IPS-20b (cell line): ENCODE results near the gene BORCS8.
"Not testable (repeated sequence)": the region's sequence is repeated elsewhere in the genome, so short reads cannot be mapped to it uniquely, and the experiment has no call there.

Experiments
- H3K27ac ChIP-seq: one replicate; pipeline ENCODE4 v1.5.1; 2013; ENCODE audit warnings: low read length
- H3K27me3 ChIP-seq: 2 replicates; pipeline ENCODE4 v1.6.1; 2013; ENCODE audit warnings: mild to moderate bottlenecking, low read length, inconsistent platforms; ENCODE audit not compliant: insufficient read depth
- H3K36me3 ChIP-seq: 2 replicates; pipeline ENCODE4 v1.6.1; 2013; ENCODE audit warnings: low read depth, mild to moderate bottlenecking, inconsistent platforms, low read length, moderate library complexity; ENCODE audit not compliant: insufficient read depth
- H3K4me1 ChIP-seq: 2 replicates; pipeline ENCODE4 v1.6.1; 2013; ENCODE audit warnings: mild to moderate bottlenecking, control low read depth, inconsistent platforms, low read length, moderate library complexity; ENCODE audit not compliant: insufficient read depth
- H3K4me3 ChIP-seq: 2 replicates; pipeline ENCODE4 v1.5.1; 2013; ENCODE audit warnings: mild to moderate bottlenecking, low read length, inconsistent platforms
- H3K9ac ChIP-seq: 2 replicates; pipeline ENCODE4 v1.6.1; 2013; ENCODE audit warnings: low read depth, mild to moderate bottlenecking, inconsistent platforms, low read length, moderate library complexity
- H3K9me3 ChIP-seq: 2 replicates; pipeline ENCODE4 v1.6.1; 2013; ENCODE audit warnings: mild to moderate bottlenecking, low read depth, low read length, inconsistent platforms; ENCODE audit not compliant: insufficient read depth

Gene BORCS8

DNA sequence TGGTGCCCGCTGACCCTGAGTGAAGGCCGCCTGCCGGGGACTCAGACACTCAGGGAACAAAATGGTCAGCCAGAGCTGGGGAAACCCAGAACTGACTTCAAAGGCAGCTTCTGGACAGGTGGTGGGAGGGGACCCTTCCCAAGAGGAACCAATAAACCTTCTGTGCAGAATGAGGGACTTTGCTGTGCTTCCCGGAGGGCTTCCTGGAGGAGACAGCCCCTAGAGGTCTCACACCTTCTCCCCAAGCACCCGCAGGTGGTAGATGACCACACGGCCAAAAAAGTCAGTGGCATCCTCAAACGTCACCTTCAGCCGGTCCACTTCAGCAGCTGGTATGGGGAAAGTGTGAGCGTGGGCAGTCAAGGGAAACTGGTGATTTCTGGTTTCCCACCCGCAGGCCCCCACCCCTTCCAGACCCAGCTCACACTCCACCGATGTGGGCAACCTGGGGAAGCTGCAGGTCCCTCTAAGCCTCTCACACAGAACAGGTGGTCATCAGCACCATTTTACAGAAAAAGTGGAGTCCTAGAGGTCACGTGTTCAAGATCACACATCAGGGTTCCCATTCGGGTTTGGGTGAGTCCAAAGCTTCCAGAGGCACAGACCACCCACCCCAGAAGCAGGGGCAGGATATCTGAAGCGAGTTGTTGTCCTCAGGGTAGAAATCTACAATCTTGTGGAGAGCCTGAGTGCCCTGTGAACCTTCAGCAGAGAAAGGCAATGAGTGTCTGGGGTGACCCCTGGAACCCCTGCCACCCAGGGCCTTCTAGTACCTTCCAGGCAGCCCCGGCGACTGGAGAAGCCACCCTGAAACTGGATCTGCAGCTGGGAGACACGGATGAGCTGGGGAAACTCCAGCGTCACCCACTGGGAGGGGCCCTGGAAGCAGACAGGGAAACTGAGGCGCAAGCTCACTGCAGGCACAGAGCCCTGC lies 10.0 kb upstream of the BORCS8 start:
- Histone ChIP-seq H3K27me3 (peaks cover 30% of the 10 kb centered on the region), H3K9ac (peak overlapping the region; percentile 82; the same call in 1 of the 2 replicates), H3K9me3 (no peaks in the 10 kb centered on the region), H3K4me3 (peak overlapping the region; percentile 81), H3K27ac (no peak overlapping the region), H3K36me3 (peaks cover 35% of the 10 kb centered on the region), H3K4me1 (no peaks in the 10 kb centered on the region)

DNA sequence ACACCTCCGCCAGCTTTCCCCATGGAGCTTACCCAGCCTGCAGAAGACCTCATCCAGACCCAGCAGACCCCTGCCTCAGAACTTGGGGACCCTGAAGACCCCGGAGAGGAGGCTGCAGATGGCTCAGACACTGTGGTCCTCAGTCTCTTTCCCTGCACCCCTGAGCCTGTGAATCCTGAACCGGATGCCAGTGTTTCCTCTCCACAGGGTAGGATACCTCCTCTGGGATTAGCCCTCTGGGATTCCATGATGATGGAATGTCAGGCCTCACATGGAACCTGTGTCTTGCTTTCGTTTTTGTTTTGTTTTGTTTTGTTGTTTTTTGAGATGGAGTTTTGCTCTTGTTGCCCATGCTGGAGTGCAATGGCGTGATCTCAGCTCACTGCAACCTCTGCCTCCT lies 2.0 kb upstream of the BORCS8 start:
- H3K27me3 ChIP-seq, result no peaks in the 10 kb centered on the region
- H3K9me3 ChIP-seq, result no peaks in the 10 kb centered on the region
- H3K36me3 ChIP-seq, result peaks cover 21% of the 10 kb centered on the region
- no peak overlapping the region for H3K27ac ChIP-seq
- H3K4me1 ChIP-seq, result no peaks in the 10 kb centered on the region; the same call in 1 of the 2 replicates
- H3K9ac ChIP-seq, result no peak overlapping the region
- H3K4me3 ChIP-seq, result no peak overlapping the region

DNA sequence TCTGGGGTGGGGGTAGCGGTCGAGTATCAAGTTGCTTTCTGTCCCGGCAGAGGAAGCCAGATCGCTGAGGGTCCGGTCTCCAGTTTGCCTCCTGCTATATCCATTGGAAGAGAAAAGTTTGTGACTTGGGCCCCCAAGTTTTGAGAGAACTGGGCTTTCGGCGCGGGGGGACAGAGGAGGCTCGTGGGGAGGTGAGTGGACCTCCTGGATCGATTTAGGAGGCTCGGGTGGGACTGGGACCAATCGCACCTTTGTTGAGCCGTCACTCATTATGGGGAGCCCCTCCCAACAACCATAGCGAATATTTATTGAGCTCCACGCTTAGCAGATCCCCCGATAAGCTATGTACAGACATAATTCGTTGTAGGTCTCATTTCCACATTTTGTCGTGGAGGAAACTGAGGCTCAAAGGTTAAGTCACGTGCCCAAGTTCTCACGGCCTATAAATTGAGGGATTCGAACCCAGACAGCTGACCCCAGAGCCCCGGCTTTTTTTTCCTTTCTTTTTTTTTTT lies 1.0 kb upstream of the BORCS8 start:
- Histone ChIP-seq H3K27ac (peak overlapping the region; percentile 94), H3K27me3 (no peaks in the 10 kb centered on the region), H3K4me3 (peak overlapping the region; percentile 99), H3K9me3 (no peaks in the 10 kb centered on the region), H3K36me3 (peaks cover 12% of the 10 kb centered on the region; the same call in 1 of the 2 replicates), H3K4me1 (no peaks in the 10 kb centered on the region; the same call in 1 of the 2 replicates), H3K9ac (peak overlapping the region; percentile 94; the same call in 1 of the 2 replicates)

DNA sequence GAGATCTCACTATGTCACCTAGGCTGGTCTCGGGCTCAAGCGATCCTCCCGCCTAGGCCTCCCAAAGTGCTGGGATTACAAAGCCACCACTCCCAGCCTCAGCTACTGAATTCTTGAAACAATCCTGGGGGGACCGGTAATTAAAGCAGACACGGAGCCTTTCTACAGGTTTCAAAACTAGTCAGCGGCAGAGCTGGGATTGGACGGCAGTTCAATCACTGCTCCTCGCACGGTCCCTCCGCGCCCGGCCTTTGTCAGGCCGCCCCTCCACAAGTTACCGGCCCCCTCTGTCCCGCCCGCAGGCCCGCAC lies 229 bp downstream of the BORCS8 start:
- H3K27ac ChIP-seq, result no peak overlapping the region
- no peaks in the 10 kb centered on the region for H3K9me3 ChIP-seq
- H3K27me3 ChIP-seq, result no peaks in the 10 kb centered on the region
- H3K9ac ChIP-seq, result peak overlapping the region; percentile 97
- H3K4me3 ChIP-seq, result peak overlapping the region; percentile 99
- peaks cover 6% of the 10 kb centered on the region; the same call in 1 of the 2 replicates for H3K36me3 ChIP-seq
- H3K4me1 ChIP-seq, result no peaks in the 10 kb centered on the region; the same call in 1 of the 2 replicates

DNA sequence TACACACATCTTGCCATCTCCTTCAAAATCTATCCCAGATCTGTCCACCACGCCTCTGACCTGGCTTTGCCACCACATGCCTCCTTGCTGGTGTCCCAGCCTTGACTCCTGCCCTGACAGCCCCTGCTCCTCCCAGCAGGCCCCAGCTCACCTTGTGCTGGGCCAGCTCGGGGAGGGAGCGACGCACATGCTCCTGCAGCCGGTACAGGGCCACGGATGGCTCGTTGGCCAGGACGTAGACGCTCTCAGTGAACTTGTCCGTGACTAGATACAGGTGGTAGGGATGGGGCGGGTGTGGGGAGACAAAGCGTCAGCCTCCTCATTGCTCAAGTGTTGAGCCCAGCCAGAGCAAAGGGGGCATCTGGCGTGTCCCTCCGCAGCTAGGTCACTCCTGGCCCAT lies 5.2 kb downstream of the BORCS8 start:
- no peaks in the 10 kb centered on the region for H3K27me3 ChIP-seq
- no peaks in the 10 kb centered on the region for H3K36me3 ChIP-seq
- H3K4me1 ChIP-seq, result no peaks in the 10 kb centered on the region; the same call in 1 of the 2 replicates
- H3K9ac ChIP-seq, result no peak overlapping the region
- H3K9me3 ChIP-seq, result no peaks in the 10 kb centered on the region
- no peak overlapping the region for H3K4me3 ChIP-seq
- no peak overlapping the region for H3K27ac ChIP-seq

DNA sequence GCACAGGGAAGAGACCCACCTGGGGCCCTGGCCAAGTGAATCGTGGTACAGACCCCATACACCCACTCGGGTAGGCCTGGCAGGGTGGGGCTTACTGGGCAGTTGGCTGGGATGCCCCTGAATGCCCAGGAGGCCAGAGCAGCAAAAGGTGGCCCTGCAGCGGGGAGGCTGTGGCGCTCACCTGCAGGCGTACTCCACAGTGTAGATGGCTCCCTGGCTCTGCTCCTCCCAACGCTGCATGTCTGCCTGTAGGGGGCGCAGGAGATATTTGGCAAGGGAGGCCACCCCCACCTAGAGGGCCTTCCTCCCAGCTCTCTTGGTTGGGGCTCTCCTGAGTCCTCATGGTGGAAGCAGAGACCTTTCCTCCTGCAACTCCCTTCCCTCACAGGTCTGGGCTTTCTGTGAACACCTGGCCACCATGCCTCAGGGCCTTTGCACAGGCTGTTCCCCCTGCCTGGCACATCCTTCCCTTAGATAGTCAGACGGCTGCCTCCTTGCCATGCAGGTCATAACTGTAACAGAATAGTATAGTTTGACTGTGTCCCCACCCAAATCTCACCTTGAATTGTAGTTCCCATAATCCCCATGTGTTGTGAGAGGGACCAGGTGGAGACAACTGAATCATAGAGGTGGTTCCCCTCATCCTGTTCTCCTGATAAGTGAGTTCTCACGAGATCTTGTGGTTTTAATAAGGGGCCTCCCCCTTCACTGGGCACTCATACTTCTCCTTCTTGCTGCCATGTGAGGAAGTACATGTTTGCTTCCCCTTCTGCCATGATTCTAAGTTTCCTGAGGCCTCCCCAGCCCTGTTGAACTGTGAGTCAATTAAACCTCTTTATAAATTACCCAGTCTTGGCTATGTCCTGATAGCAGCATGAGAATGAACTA lies 5.9 kb downstream of the BORCS8 start:
- Histone ChIP-seq H3K27me3 (no peaks in the 10 kb centered on the region), H3K36me3 (no peaks in the 10 kb centered on the region), H3K4me3 (no peak overlapping the region), H3K9me3 (no peaks in the 10 kb centered on the region), H3K27ac (no peak overlapping the region), H3K9ac (no peak overlapping the region), H3K4me1 (no peaks in the 10 kb centered on the region; the same call in 1 of the 2 replicates)

DNA sequence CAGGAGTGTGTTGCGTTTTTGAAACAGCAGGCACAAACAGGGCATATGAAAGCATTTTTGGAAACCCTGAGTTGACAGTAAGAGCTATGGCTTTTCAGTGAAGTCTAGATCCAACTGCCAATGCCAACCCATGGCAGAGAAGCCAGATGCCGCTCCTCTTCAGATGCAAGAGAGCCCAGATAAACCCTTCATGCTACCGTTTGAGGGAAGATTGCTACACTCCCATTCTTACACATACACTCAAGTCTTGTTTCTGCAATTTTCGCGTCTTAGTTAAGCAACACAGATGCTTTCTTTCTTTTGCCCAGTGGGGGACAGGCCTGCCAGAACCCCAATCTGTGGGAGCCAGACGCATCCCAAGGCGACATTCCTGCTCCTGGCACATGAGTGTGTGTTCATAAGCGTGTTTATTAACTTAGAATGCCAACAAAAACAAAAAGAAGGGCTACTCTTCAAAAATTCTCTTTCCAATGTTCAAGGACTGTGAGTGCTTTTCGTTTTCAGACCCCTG lies 10.4 kb downstream of the BORCS8 start:
- Histone ChIP-seq H3K36me3 (no peaks in the 10 kb centered on the region), H3K27ac (no peak overlapping the region), H3K9ac (no peak overlapping the region), H3K4me1 (no peaks in the 10 kb centered on the region), H3K4me3 (no peak overlapping the region), H3K27me3 (no peaks in the 10 kb centered on the region), H3K9me3 (no peaks in the 10 kb centered on the region)

DNA sequence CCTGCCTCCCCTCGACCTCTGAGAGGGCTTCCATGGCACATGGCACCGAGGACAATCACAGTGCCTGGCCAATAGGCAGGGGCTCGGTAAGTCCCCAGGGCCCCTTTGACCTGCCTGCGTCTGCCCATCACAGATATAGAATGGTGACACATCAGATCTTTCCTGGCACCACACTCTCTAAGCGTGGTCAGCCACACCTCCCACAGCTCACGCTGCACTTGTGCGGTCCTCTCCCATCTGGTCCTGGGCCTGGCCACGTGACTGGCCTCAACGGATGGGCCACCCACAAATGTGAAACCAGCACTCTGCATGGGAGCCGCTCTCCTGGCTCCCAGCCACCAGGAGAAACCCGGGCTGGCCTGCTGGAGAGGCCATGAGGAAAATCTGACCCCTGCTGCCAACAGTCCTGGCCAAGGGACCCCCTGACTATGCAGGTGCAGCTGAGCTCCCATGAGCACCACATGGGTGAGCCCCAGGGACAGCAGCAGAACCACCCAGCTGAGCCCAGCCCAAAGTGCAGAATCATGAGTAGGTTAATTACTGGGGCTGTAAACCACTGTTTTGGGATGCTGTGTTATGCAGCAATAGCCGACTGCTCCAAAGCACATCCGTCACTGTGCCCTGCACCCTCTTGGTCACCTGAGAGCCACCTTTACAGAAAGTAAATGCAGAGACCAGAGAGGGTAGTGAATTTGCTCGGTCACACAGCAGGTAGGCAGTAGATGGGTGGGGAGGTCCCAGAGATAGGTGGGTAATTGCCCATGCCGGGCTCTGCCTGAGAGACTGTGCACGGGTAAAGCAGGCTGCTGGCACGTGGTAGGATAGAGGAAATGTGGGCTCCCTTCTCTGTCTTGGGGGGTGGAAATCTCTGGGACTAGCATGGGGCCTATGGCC lies 12.2 kb downstream of the BORCS8 start:
- Histone ChIP-seq H3K27ac (no peak overlapping the region), H3K9me3 (no peaks in the 10 kb centered on the region), H3K36me3 (no peaks in the 10 kb centered on the region), H3K4me1 (no peaks in the 10 kb centered on the region), H3K27me3 (no peaks in the 10 kb centered on the region), H3K4me3 (no peak overlapping the region), H3K9ac (no peak overlapping the region)

DNA sequence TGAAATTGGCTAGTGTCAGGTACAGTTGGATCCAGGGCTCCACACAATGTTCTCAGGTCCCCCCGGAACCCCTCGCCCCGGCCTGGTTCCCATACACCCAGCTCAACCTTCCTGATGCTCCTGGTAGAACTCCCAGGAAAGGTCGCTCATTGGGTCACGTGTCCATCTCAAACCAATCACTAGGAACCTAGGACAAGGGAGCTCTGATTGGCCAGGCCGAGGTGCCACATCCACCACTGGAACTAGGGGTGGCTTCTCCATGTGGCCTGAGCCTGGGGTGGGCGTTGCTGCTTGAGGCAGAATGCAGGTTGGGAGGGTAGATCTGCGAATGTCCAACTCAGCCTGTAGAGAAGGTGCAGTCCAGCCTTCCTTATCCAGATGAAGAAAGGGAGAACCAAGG lies 15.0 kb downstream of the BORCS8 start:
- 0 out of 2 replicates have a peak, but pooled peaks cover 3% of the 10 kb centered on the region for H3K4me1 ChIP-seq
- H3K9ac ChIP-seq, result no peak overlapping the region
- H3K36me3 ChIP-seq, result no peaks in the 10 kb centered on the region
- H3K27me3 ChIP-seq, result peaks cover 4% of the 10 kb centered on the region; the same call in 1 of the 2 replicates
- H3K9me3 ChIP-seq, result no peaks in the 10 kb centered on the region
- no peak overlapping the region for H3K27ac ChIP-seq
- no peak overlapping the region for H3K4me3 ChIP-seq

DNA sequence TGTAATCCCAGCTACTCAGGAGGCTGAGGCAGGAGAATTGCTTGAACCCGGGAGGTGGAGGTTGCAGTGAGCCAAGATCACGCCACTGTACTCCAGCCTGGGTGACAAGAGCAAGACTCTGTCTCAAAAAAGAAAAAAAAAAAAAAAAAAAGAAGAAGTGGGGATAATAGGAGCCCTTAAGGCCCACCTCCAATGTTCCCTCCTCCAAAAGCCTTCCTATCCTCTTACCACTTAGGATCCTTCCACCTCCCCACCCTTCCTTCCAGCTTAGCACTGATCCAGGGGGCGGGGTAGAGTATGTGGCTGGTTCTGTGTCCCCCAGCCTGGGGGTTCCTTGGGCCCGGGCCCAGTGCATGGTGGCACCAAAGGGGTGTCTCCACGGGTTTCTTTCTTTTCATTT lies 18.7 kb downstream of the BORCS8 start:
- H3K9ac ChIP-seq, H3K4me1 ChIP-seq, H3K9me3 ChIP-seq, H3K36me3 ChIP-seq, H3K4me3 ChIP-seq, H3K27ac ChIP-seq: not testable (repeated sequence)
- H3K27me3 ChIP-seq, result peaks cover 39% of the 10 kb centered on the region
